Middle frontal gyrus (tissue), 1 donor: ENCODE measurements around the gene GIPC3.
"Not testable (repeated sequence)": the region's sequence is repeated elsewhere in the genome, so short reads cannot be mapped to it uniquely, and the experiment has no call there.

Experiments used
- DNase-seq: peaks from one replicate; pipeline ENCODE4 v3.0.0-alpha.2; 2015; ENCODE audit warnings: low spot score; ENCODE audit errors: extremely low spot score

Gene GIPC3

DNA sequence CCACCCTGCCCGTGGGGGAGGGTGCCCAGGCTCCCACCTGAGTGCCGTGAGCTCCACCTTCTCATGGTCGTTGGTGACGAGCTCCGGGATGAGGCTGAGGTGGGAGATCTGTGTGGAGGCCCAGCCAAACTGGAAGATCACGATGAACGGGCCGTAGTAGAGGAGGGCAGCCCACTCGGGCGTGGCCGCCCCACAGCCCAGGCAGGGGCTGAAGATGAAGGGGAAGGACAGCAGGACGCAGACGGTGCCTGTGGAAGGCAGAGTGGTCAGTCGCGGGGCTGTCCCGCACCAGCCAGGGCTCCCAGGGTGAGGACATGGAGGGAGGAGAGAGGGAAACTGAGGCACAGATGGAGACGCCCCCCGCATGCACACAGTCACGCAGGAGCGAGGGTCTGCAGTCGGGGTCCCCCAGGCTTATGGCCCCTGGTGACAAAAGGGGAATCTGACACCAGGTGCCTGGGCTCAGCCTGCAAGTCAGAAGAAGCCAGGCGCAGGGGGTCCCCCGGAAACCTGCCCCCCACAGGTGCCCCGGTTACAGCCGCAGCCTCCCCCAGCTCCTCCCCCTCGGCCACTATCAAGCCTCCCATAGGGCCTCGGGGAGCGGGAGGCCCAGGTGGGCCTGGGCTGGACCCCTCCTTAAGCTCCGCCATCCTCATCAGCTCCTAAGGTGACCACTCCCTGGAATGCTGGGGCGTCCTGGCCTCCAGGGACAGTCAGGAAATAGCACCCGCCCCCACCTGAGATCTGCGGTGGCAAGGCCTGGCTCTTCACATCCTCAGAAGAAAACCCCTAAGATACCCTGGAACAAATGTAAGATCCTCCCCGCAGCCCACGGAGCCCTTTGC, 34.1 kb upstream of the GIPC3 start:
- no peak for DNase-seq

DNA sequence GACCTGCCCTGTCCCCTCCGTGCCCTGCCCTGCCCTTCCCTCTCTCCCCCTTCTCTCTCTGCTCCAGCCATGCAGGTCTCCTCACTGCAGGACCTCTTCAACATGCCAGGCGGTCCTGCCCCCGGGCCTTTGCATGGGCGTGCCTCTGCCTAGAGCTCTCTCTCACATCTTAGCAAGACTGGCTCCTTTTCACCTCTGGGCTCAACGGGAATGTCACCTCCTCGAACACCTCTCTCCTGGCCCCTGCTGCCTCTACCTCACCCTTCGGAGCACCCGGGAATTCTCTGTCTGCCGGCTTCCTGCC, 33.5 kb upstream of the GIPC3 start:
- no peak for DNase-seq

DNA sequence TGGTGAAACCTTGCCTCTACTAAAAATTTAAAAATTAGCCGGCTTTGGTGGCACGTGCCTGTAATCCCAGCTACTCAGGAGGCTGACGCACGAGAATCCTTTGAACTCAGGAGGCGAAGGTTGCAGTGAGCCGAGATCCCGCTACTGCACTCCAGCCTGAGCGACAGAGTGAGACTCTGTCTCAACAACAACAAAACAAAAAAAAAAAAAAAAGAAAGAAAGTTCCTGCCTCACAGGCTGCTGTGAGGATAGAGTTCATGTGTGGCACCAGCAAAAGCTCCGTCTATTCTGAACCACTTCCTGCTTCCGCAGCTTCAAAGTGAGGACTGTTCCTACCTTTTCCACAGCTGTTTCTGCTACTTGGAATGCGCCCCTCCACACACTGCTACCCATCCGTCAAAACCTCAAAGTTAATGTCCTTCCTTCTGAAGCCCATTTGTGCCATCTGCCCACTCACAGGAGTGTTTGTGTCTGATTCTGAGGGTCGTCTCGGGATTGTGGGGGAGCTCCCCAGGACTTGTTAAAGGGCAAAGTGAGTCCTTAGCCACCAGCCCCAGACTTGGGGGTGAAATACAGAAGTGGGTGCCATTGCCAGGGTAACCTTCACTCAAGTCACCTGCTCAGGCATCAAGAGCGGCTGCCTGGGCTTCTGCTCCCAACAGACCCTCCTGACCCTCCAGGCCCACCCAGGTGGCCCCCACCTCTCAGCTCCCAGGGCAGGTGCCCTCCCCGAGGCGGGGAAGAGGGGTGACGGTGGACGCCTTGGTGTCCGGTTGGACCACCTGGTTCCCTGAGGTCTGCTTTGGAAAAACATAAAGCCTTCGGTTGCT, 30.8 kb upstream of the GIPC3 start:
- no peak for DNase-seq

DNA sequence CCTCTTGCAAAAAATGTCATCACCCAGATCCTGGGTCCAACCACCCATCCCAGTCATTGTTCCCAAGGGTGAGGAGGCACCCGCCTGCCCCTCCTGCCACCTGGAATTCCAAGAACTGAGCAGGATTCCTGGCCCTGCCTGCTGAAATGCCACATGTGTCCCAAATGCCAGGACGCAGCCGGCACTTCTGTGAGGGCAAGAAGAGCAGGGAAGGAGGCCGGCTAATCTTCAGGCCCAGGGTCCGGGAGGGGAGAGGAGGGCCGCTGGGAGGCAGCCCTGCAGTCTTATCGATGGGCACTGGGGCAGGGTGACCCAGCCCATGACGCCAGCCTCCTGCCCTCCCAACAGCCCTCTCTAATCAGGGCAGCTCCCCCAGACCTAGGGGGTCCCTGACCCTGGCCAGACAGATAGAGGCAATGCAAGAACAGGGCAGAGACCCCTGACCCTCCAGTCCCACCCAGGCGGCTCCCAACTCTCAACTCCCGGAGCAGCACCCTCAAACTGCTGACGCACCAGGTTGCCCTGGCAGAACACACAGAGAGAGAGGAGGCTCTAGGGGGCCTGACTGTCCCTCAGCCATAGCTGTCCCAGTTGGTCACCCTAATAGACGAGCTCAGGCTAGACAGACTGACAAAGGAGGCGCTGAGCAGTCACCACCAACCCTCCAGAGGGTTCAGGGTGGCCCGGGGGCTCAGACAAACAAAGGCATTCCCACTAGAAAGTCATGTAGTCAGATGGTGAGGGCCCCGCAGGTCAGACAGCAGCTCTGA, 29.4 kb upstream of the GIPC3 start:
- DNase-seq = no peak

DNA sequence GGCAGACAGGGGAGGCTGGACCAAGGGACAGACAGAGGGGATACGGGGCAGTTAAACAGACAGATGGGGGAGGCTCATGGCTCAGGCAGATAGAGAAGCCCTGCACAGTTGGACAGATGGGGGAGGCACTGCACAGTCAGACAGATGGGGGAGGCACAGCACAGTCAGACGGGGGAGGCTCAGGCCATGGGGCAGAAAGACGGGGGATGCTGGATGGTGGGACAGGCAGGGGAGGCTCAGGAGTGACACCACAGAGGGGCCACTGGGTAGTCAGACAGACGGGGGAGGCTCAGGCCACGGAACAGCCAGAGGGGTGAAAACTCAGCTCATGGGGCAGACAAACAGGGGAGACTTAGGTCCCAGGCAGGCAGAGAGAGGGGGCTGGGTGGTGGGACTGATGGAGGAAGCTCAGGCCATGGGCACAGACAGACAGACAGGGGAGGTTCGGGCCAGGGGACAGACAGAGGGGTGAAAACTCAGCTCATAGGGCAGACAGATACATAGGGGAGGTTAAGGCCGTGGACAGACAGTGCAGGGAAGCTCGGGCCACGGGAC, 28.8 kb upstream of the GIPC3 start:
- no peak for DNase-seq

DNA sequence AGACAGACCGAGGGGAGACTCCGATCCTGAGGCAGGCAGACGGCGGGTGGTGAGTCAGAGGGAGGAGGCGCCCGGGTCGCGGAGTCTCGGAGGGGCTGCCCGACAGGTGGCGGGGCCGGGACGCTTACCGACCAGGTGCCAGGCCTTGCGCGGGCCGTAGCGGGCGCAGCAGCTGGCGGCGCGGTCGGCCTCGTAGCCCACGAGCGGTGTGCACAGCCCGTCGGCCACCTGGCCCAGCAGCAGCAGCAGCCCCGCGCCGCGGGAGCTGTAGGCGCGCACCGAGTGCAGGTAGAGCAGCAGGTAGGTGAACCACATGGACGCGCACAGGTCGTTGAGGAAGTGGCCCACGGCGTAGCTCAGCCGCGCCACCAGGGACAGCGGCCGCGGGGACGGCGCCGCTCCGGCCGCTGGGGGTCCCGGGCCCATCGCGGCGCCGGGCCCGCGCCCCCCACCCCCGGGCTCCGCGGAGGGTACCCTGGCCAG, 28.3 kb upstream of the GIPC3 start:
- no peak for DNase-seq

DNA sequence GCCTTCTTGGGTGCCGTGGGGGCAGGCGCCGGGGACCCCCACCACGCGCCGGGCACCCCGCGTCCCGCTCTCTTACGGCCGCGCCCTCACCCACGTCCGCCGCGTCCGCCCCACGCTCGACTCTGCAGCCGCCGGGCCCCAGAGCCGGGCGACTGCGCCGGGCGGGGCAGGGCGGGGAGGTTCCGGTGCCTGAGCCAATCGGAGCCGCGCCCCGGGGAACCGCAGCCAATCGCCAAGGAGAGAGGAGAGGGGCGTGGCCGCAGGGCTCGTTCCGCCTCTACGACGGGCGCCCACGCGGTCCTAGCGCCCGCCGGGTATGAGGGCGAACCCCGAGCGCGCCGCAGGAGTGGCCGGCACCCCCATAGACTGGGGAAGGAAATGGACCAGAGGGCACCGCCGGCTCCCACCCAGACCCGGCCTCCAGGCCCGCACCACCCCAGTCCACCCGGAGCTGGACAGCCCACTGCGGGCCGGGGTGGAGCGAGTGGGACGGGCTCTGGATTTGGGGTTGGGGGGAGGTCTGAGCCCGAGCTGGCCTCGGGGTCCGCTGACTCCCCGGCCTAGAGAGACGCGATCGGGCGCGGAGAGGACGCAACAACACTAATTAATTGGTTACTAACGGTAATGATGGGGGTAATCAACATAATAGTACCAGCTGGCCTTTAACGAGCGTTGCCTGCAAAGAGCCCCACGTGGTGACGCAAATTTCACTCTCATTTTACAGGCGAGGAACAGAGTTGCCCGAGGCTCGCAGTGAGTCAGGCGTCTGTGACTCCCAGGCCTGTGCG, 27.6 kb upstream of the GIPC3 start, which contains the start of gene MFSD12:
Gene MFSD12 (minus strand): TSS at position 126 of the 788 bp plus-strand sequence. CDS start 183 bp downstream, outside the sequence.
- peak; percentile 91 for DNase-seq

DNA sequence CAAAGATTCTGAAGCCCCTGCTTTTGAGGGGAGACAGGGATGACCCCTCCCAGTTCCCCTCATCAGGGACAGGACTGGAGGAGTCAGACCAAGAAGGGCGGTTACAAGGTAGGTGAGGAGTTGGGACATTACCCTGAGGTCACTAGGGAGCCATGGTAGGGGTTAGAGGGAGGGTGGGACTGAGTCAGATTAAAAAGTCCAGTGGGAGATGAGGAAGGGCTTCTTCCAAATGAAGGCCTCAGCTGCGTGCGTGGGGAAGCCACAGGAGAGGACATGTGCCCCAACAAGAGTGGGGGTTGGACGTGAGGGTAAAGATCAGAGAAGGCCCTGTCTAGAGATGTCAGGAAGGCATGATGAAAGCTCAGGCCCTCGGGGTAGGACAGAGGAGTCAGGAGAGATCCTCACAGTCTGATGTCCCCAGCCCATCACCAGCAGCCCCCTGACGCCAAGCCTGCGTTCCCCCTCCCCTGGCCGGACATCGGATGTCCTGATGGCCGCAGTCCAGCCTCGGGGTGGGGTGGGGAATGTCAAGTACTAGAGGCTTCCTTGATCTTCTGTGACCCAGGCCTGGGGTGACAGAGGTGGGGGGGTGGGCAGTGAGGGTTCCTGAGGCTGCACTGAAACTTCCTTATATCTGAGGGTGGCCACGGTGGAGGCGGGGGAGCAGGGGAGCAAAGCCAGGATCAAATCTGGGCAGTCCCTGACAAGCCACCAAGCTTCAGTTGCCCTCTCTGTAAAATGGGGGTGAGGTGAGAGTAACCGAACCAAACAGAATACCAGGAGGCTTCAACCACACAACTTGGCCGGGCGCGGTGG, 21.4 kb upstream of the GIPC3 start:
- DNase-seq = no peak

DNA sequence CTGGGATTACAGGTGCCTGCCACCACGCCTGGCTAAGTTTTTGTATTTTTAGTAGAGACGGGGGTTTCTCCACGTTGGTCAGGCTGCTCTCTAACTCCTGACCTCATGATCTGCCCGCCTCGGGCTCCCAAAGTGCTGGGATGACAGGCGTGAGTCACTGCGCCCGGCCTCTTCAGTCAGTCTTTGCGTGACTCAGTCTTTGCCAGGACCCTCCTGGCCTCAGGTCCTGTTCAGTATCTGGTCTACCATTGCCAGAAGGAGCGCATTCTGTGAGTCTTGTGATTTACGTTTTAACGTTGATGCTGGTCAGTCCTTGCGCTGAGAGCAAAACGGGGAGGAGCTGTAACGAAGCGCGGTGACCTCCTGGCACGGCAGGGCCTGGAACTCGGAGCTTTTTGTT, 20.1 kb upstream of the GIPC3 start:
- no peak for DNase-seq

DNA sequence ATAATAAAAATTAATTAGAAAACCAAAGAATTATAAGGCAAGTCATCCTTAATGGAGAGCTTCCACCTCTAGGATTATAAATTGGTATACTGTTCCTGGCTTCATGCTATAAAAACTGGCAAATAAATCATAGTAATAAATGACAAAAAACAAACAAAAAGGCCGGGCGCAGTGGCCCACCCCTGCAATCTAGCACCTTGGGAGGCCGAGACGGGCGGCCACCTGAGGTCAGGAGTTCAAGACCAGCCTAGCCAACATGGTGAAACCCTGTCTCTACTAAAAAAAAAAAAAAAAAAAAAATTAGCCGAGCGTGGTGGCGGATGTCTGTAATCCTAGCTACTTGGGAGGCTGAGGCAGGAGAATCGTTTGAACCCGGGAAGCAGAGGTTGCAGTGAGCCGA, 15.2 kb upstream of the GIPC3 start:
- DNase-seq = not testable (repeated sequence)

DNA sequence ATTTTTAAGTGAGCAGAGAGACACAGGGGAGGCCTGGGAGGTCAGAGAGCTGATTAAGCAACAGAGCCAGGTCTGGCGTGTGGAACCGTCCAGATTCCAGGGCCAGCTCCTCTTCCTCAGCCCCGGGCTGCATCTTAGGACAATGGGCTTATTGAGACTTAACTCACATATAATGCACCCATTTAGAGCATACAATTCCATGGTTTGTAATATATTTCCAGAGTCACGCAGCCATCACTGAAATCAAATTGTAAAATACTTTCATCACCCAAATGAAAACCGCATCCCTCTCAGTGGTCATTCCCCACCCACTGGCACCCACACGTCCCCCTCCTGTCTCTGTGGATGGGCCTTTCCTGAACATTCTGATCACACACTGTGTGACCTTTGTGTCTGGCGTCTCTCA, 14.7 kb upstream of the GIPC3 start:
- peak; percentile 5 for DNase-seq

DNA sequence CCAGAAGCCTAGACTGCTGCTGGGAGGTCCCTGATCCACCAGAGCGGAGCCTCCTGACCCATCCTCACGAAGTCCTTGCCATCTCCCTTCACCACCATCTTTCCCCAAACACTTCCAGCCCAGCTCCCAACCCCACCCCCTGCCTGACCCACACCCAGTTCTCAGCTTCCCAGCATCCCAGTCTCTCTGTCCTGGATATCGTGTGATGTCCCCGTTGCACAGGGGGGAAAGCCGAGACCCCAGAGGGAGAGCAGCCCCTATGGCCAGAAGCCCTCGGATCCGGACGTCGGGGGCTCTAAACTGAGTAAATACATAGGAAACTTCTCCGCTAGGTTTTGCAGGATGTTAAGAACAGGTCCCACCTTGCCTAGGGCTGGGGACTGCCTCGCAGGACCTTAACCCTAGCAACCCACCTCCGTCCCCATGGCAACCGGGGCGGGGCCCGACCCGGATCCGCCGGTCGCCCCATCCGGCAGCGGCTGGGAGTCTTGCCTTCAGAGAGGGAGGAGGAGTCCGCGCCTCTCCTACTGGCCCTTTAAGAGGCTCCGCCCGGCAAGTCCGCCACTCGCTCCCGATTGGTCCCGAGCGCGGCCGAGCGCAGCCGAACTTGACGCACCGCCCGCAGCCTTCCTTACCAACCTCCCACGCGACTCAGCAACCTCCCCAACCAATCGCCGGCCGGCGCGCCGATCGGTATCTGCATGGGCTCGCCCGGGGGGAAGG, 13.0 kb upstream of the GIPC3 start:
- DNase-seq = peak; percentile 99

DNA sequence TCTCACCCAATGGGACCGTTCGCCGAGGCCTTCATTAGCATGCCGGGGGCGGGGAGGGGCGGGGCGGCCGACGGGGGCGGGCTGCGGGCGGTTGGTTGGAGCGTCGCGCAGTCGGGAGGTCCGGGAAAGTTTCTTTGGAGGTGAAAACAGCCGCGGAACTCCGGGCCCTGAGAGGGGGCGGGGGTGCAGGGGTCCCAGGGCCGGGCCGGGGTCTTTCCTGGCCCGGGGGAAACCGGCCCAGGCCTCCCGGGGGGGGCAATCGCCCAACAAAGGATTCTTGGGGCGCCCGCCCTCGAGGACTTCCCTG, 12.5 kb upstream of the GIPC3 start, which contains the start of gene HMG20B:
Gene HMG20B (plus strand): TSS at position 90 of the 307 bp plus-strand sequence. CDS start 366 bp downstream, outside the sequence.
- DNase-seq = no peak

DNA sequence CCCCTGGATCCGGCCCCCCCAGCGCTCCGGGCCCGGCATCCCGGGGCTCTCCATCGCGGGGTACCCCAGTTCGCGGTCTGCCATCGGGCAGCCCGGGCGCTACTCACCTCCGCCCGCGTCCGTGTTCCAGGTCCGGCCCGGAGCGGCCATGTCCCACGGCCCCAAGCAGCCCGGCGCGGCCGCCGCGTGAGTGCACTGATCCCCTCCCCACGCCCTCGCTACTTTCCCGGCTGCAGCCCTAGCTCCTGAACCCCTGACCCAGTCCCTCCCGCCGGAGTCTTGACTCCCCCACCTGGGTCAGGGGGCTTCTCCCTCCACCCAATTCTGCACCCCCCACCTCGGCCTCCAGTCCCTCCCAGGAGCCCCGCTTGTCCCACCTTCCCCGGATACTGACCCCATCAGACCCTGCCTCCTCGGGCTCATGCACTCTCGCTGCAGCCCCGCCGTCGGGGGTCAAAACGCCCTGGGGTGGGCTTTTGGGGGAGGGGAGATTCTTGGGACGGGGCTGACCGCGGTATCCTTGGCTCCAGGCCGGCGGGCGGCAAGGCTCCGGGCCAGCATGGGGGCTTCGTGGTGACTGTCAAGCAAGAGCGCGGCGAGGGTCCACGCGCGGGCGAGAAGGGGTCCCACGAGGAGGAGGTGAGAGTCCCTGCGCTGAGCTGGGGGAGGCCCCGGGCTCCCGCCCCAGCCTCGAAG, 12.0 kb upstream of the GIPC3 start:
- no peak for DNase-seq

DNA sequence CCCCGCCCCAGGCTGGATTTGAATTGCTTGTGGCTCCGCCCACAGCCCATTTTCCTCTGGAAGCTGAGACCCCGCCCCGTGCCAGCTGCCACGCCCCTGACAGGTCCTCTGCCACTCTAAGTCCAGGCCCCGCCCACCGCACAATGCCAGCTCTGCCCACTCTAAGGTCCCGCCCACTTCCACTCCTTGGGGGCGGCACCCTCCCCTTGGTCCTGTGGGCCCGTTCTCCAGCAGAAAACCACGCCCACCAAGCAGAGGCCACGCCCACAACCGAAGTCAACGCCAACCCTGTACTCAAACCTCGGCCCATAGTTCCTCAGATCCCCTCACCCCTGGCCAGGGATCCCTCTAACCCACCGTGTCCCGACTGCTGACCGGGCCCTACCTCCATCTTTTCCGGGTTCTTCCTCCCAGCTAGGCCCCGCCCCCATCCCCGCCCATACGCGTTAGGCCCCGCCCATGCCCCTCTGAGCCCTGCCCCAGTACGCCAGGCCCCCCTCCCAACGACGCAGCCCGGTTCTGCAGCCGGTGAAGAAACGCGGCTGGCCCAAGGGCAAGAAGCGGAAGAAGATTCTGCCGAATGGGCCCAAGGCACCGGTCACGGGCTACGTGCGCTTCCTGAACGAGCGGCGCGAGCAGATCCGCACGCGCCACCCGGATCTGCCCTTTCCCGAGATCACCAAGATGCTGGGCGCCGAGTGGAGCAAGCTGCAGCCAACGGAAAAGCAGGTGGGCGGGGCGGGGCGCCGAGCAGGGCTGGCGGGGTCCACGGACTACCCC, 11.2 kb upstream of the GIPC3 start:
- DNase-seq = peak; percentile 9

DNA sequence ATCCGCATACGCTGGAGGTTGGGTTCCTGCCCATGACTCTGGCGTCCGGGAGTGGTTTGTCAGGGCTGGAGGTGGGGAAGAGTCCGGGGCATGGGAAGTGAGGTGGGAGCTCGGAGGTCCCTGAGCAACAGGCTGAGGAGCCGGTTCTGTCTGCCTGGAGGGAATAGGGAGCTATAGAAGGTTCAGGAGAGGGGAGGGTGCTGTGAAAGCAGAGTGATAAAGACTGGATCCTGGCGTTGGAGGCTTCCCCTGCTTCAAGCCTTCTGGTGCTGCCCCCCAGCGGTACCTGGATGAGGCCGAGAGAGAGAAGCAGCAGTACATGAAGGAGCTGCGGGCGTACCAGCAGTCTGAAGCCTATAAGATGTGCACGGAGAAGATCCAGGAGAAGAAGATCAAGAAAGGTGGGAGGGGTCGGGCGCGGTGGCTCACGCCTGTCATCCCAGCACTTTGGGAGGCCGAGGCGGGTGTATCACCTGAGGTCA, 10.0 kb upstream of the GIPC3 start:
- no peak for DNase-seq

DNA sequence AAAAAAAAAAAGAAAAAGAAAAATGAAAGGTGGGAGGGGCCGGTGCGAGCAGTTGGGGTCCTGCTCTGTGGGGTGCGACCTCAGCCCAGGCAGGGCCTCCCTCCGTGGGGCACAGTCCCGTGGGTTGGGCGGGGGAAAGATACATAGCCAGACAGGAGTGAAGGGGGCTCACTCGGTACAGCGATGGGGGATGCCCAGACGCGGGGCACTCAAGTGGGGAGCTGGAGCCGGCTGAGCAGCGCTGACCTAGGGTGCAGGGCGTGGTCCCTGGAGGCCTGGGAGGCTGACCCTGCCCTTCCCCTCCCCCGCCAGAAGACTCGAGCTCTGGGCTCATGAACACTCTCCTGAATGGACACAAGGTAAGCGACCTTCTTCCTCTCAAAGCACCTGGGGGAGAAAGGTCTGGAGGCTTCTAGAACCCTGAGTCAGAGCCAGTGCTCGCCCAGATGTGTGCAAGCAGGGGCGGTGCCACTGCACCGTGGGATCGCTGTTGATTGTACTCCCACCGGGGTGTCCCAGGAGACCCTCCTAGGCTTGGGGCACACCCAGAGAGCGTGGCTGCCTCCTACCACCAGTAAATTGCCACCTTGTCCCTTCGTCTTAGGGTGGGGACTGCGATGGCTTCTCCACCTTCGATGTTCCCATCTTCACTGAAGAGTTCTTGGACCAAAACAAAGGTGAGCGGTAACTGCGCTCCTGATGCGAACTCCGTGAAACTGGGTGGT, 9.2 kb upstream of the GIPC3 start:
- no peak for DNase-seq
